Measurements from ENCODE around the gene HPCAL4. TPM values are rescaled to one million over a fixed set of nuclear protein-coding genes. Genes with fewer than 3 reads are reported as not detected.

The HPCAL4 gene
- total RNA-seq, 1 experiment from 2014 or later = 0.50 TPM

DNA sequence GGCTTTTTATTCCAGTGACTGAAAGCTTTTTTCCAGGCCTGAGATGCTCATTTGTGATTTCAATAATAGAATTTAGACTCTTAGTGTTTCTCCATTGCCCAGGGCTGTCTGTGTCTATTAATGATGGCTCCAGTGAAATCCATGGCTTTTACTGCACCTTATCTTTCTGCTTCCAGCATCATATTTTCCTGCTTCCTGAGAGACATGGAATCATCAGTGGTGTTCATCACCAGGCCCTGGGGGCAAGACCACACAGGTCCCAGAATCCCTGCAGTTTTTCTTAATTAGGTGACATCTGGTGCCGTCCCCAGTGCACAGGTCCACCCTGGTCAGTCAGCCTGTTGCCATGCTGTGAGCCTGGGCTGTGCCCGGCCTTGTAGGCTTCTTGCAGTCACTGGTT, 34.8 kb downstream of the HPCAL4 start:
- ATAC-seq = no peak
- ChIA-PET POLR2A (no interaction called here), CTCF (interaction anchor here (4.5 to 5.9 kb wide), 2 partner anchors 46 to 51 kb away, joined by 44 to 86 read pairs; no protein-coding TSS in a partner anchor)
- H3K36me3 Mint-ChIP-seq = no peaks in the 10 kb centered on the region
- no peak for DNase-seq (ENCODE audit: low spot score)
- no peak overlapping the region for H3K4me3 Mint-ChIP-seq
- no peak overlapping the region for H3K27ac Mint-ChIP-seq
- H3K27me3 Mint-ChIP-seq (ENCODE audit: low read depth) = peaks cover 82% of the 10 kb centered on the region
- H3K4me1 Mint-ChIP-seq = peaks cover 5% of the 10 kb centered on the region
- no peak for TF ChIP-seq GRHL2 (CRISPR knock-in tag; IDR thresholded peaks at IDR 0.05; ENCODE audit: insufficient replicate concordance, severe bottlenecking)
- no peak for TF ChIP-seq FOXP1 (CRISPR knock-in tag; IDR thresholded peaks at IDR 0.05; ENCODE audit: borderline replicate concordance)
- TF ChIP-seq TEAD4 (CRISPR knock-in tag; IDR thresholded peaks at IDR 0.05) = no peak
- no peak for TF ChIP-seq CREB1 (CRISPR knock-in tag; IDR thresholded peaks at IDR 0.05)
- no peak for TF ChIP-seq CDX4 (CRISPR knock-in tag; IDR thresholded peaks at IDR 0.05; ENCODE audit: borderline replicate concordance)
- TF ChIP-seq ZNF317 (CRISPR knock-in tag; IDR thresholded peaks at IDR 0.05; ENCODE audit: borderline replicate concordance, low read depth) = no peak
- no peak for TF ChIP-seq TEAD1 (CRISPR knock-in tag; IDR thresholded peaks at IDR 0.05)
- no peak for TF ChIP-seq PREB (CRISPR knock-in tag; IDR thresholded peaks at IDR 0.05; ENCODE audit: borderline replicate concordance)
- no peaks in the 10 kb centered on the region for H3K9me3 Mint-ChIP-seq

- Mint-ChIP-seq H3K36me3 (no peaks in the 10 kb centered on the region), H3K27me3 (ENCODE audit: low read depth) (peaks cover 82% of the 10 kb centered on the region), H3K27ac (no peak overlapping the region), H3K9me3 (no peaks in the 10 kb centered on the region), H3K4me1 (peaks cover 5% of the 10 kb centered on the region), H3K4me3 (no peak overlapping the region)
- ChIA-PET POLR2A (no interaction called here), CTCF (interaction anchor here (0.7 to 5.9 kb wide), 3 partner anchors 17 to 64 kb away, joined by 3 to 86 read pairs (median 3); partner anchors contain the start of gene NT5C1A)
- ATAC-seq (no peak), DNase-seq (ENCODE audit: low spot score) (no peak)
- TF ChIP-seq SP1 (CRISPR knock-in tag; conservative IDR thresholded peaks at IDR 0.05) (no peak), ZNF138 (CRISPR knock-in tag; conservative IDR thresholded peaks at IDR 0.05) (no peak), ETV6 (CRISPR knock-in tag; IDR thresholded peaks at IDR 0.05) (no peak)
Measured at GRCh38 chr1:39655578-39656268, 35.5 kb downstream of the HPCAL4 start.

DNA sequence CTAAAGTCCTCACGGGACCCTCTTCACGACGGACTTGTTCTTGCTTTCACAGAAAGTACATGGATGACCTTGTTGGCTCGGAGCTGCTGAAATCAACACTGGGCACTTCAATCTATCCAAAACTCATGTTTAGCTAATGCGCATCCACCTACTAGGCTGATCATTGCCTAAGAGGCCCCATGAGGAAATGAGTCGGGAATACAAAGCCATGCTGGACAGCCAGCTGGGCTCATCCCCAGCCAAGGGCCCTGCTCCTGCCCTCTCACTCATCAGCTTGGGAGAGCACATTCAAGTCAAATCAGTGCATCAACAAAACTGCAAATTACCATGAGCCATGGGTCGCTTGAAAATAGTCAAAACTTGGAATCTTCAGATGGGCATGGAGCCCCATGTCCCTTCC, 36.9 kb downstream of the HPCAL4 start:
- no peak for TF ChIP-seq MXD4 (CRISPR knock-in tag; IDR thresholded peaks at IDR 0.05; ENCODE audit: borderline replicate concordance)
- Mint-ChIP-seq H3K36me3 (no peaks in the 10 kb centered on the region), H3K4me1 (peaks cover 5% of the 10 kb centered on the region), H3K27me3 (ENCODE audit: low read depth) (peaks cover 75% of the 10 kb centered on the region), H3K27ac (no peak overlapping the region), H3K4me3 (no peak overlapping the region), H3K9me3 (no peaks in the 10 kb centered on the region)
- ChIA-PET CTCF (interaction anchor here (0.6 to 5.9 kb wide), 16 partner anchors 9 to 163 kb away, joined by 3 to 86 read pairs (median 5); partner anchors contain the start of genes BMP8A, HEYL, HPCAL4 and NT5C1A), POLR2A (interaction anchor here (1.2 to 1.4 kb wide), 2 partner anchors 44 to 48 kb away, joined by 4 to 6 read pairs; no protein-coding TSS in a partner anchor)
- no peak for ATAC-seq
- no peak for DNase-seq (ENCODE audit: low spot score)

- ChIA-PET CTCF (interaction anchor here (0.6 to 5.9 kb wide), 19 partner anchors 10 to 162 kb away, joined by 3 to 86 read pairs (median 5); partner anchors contain the start of genes BMP8A, HEYL, HPCAL4 and NT5C1A), POLR2A (interaction anchor here (1.2 to 1.4 kb wide), 2 partner anchors 43 to 47 kb away, joined by 4 to 6 read pairs; no protein-coding TSS in a partner anchor)
- Mint-ChIP-seq H3K4me3 (no peak overlapping the region), H3K9me3 (no peaks in the 10 kb centered on the region), H3K27me3 (ENCODE audit: low read depth) (peaks cover 71% of the 10 kb centered on the region), H3K4me1 (peaks cover 5% of the 10 kb centered on the region), H3K27ac (no peak overlapping the region), H3K36me3 (no peaks in the 10 kb centered on the region)
- DNase-seq (ENCODE audit: low spot score) (peak; percentile 83), ATAC-seq (peak; percentile 64)
- TF ChIP-seq NR1H2 (CRISPR knock-in tag; IDR thresholded peaks at IDR 0.05) (no peak), NR3C1 (CRISPR knock-in tag; conservative IDR thresholded peaks at IDR 0.05; ENCODE audit: low read depth) (no peak), ZBTB21 (CRISPR knock-in tag; IDR thresholded peaks at IDR 0.05; ENCODE audit: borderline replicate concordance) (no peak), ZNF138 (CRISPR knock-in tag; conservative IDR thresholded peaks at IDR 0.05) (no peak), CREB1 (CRISPR knock-in tag; IDR thresholded peaks at IDR 0.05) (no peak), ZNF396 (CRISPR knock-in tag; IDR thresholded peaks at IDR 0.05; ENCODE audit: borderline replicate concordance) (no peak), ZNF425 (CRISPR knock-in tag; conservative IDR thresholded peaks at IDR 0.05) (no peak)
- TF ChIP-seq, protein P1, sequence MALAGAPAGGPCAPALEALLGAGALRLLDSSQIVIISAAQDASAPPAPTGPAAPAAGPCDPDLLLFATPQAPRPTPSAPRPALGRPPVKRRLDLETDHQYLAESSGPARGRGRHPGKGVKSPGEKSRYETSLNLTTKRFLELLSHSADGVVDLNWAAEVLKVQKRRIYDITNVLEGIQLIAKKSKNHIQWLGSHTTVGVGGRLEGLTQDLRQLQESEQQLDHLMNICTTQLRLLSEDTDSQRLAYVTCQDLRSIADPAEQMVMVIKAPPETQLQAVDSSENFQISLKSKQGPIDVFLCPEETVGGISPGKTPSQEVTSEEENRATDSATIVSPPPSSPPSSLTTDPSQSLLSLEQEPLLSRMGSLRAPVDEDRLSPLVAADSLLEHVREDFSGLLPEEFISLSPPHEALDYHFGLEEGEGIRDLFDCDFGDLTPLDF (CRISPR knock-in tag; IDR thresholded peaks at IDR 0.05) = no peak
- TF ChIP-seq, protein P2, sequence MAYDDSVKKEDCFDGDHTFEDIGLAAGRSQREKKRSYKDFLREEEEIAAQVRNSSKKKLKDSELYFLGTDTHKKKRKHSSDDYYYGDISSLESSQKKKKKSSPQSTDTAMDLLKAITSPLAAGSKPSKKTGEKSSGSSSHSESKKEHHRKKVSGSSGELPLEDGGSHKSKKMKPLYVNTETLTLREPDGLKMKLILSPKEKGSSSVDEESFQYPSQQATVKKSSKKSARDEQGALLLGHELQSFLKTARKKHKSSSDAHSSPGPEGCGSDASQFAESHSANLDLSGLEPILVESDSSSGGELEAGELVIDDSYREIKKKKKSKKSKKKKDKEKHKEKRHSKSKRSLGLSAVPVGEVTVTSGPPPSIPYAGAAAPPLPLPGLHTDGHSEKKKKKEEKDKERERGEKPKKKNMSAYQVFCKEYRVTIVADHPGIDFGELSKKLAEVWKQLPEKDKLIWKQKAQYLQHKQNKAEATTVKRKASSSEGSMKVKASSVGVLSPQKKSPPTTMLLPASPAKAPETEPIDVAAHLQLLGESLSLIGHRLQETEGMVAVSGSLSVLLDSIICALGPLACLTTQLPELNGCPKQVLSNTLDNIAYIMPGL (CRISPR knock-in tag; IDR thresholded peaks at IDR 0.05) = no peak
- TF ChIP-seq, protein P3, sequence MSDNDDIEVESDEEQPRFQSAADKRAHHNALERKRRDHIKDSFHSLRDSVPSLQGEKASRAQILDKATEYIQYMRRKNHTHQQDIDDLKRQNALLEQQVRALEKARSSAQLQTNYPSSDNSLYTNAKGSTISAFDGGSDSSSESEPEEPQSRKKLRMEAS (CRISPR knock-in tag; IDR thresholded peaks at IDR 0.05) = peak; percentile 62; the same call in 1 of the 2 replicates
Measured at GRCh38 chr1:39653546-39654031, 37.6 kb downstream of the HPCAL4 start.
